ENCODE results near the gene ASRGL1.

Gene ASRGL1

DNA sequence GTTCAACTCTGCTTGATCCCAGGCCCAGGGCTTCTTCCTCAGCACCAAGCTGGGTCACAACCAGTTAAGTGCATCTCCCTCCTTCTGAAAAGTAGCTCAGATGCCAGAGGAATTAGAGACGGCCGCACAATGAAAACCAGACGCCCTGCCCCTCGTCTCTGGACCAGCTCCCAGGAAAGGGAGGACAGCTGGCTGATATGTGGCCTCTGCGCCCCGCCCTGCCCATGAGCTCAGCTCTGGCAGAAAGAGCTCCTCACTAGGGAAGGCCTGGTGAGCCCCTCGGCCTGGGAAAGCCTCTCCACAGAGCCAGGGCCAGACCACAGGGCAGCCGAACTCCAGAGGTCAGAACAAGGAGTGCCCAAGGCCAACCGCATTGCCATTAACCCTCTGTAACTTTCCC lies 63.5 kb downstream of the ASRGL1 start:
- no peak for TF ChIP-seq CTCF (IDR thresholded peaks at IDR 0.05; ENCODE audit: control insufficient read depth, extremely low read depth, insufficient read depth)
- no peak for DNase-seq (ENCODE audit: low read depth)
- no peak overlapping the region for H3K4me3 ChIP-seq (ENCODE audit: low read depth, low read length)

DNA sequence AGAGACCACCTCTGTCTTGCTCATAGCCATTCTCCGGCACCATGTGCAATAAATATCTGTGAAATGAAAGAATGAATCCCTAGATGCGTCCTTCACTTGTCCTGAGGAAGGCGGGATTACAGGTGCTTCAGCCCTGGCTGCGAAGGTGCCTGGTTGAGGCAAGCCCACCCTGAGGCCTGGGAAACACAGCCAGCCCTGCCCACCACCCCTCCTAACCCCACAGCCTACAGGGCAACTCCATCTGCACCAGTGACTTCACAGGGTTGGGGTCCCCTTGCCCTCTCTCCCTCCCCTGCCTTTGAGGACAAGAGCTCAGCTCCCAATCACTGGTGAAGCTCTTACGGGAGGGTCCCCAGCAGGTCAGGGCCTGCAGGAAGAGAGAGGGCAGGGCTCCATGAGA lies 64.1 kb downstream of the ASRGL1 start:
- DNase-seq (ENCODE audit: low read depth): no peak
- TF ChIP-seq CTCF (IDR thresholded peaks at IDR 0.05; ENCODE audit: control insufficient read depth, extremely low read depth, insufficient read depth): no peak
- H3K4me3 ChIP-seq (ENCODE audit: low read depth, low read length): no peak overlapping the region

- DNase-seq (ENCODE audit: low read depth): no peak
- no peak overlapping the region for H3K4me3 ChIP-seq (ENCODE audit: low read depth, low read length)
- no peak for TF ChIP-seq CTCF (IDR thresholded peaks at IDR 0.05; ENCODE audit: control insufficient read depth, extremely low read depth, insufficient read depth)
These were observed 64.6 kb downstream of the ASRGL1 start for GRCh38 chr11:62401811-62402210.

DNA sequence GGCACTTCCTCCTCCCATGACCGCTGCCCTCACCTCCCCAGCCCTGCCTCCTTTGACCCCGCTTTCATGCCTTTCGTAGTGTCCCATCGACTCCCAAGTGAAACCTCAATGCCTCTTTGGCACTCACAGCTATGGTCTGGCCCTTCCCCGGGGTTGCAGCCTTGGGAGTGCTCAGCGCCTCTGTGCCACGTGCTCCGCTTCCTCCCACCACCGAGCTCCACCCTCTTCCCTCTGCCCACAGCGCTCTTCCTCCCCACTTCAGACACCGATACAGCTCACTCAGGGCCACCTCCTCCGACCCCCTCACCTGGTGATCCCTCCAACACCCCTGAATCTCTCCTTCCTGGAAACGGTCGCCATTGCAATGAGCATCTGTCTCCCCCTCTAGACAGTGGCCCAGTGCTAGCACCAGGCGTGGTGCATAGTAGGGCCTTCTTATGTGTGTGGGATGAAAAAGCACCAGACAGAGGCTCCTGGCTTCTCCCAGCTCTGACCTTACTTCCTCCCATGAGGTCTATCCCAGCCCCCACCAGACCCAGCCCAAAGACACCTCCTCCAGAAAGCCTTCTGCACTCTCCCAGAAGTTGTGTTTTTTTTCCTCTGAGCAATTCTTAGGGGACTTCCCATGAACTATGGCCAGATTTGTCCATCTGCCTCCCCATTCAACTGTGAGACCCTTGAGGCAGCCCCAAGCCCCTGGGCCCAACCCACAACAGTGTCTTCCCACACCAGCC lies 65.1 kb downstream of the ASRGL1 start:
- no peak for TF ChIP-seq CTCF (IDR thresholded peaks at IDR 0.05; ENCODE audit: control insufficient read depth, extremely low read depth, insufficient read depth)
- no peak overlapping the region for H3K4me3 ChIP-seq (ENCODE audit: low read depth, low read length)
- DNase-seq (ENCODE audit: low read depth): no peak

DNA sequence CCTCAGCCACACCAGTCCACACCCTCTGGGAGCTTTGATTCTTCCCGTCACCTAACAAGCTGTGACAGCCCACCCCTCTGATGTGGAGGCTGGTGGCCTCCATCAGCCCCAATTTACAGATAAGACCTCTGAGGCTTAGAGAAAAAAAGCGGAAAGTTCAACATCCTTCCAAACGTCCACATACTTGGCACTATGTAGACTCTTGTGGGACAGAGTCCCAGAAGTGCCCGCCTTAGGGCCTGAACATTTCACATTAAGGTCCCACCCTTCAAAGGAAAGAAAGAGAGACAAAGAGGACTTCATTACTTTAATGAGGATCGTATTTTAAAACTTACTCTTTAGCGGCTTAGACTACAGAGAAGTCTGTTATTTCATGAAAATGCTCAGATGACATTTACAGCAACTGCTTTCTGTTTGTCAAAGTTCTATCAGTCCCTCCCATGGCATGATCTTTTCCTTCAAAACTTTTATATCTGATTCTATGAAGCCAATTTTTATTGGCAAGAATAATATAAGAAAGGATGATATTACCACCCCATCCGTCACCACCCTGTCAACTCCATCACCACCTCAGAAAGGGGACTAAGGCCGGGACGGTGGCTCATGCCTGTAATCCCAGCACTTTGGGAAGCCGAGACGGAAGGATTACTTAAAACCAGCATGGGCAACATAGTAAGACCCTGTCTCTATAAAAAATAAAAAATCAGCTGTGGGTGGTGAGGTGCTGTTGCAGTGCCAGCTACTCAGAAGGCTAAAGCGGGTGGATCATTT lies 65.9 kb downstream of the ASRGL1 start:
- no peak overlapping the region for H3K4me3 ChIP-seq (ENCODE audit: low read depth, low read length)
- DNase-seq (ENCODE audit: low read depth): no peak
- no peak for TF ChIP-seq CTCF (IDR thresholded peaks at IDR 0.05; ENCODE audit: control insufficient read depth, extremely low read depth, insufficient read depth)

DNA sequence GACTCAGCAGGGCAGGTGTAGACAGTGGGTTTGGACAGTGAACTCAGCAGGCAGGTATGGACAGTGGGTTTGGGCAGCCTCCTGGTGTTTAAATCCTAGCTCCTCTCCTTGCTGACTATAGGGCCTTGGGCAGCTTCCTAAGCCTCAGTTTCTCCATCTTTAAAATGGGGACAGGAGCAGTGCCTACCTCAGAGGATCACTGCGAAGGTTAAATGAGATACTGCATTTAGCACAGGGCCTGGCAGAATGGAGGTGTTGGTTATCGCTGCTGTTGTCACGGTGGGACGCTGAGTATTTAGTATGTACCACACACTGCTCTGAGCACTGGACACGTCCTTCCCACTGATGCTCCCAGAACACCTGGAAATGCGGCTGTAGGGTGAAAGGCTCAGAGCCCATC lies 67.2 kb downstream of the ASRGL1 start:
- DNase-seq (ENCODE audit: low read depth): no peak
- TF ChIP-seq CTCF (IDR thresholded peaks at IDR 0.05; ENCODE audit: control insufficient read depth, extremely low read depth, insufficient read depth): no peak
- no peak overlapping the region for H3K4me3 ChIP-seq (ENCODE audit: low read depth, low read length)

All from LNCaP clone FGC (cell line).